PC-9 (cell line): ENCODE results near the gene NEDD4. TPM values are rescaled to one million over a fixed set of nuclear protein-coding genes. Genes with fewer than 3 reads are reported as not detected.
A peak's percentile ranks its signal among the peaks of the same experiment; 100 is the strongest.

Experiments
- BruUV-seq: library from RNA; stranded (reverse); fragments of 400-500 nt; replicated peaks from 2 replicates; lab custom pipeline; 2021; lab: Mats Ljungman, UMichigan
- CTCF ChIA-PET: fragments of 300-600 bp; sonication (Branson Sonifier 250); formaldehyde crosslinking; loops from one replicate; lab custom pipeline; 2022; ENCODE audit warnings: antibody characterized with exemption; lab: Charles Lee
- POLR2A ChIA-PET: fragments of 300-600 bp; sonication (Branson Sonifier 250); formaldehyde crosslinking; loops from one replicate; lab custom pipeline; 2022; ENCODE audit warnings: antibody characterized with exemption; ENCODE audit not compliant: unreplicated experiment; lab: Charles Lee
- DNase-seq, 2 experiments: peaks; one replicate each; pipeline versions ENCODE4 v3.0.0 to v3.0.0-alpha.2; 2015 to 2022; ENCODE audit warnings: mixed read lengths in 1 of 2
- H2AFZ ChIP-seq: fragments of 200-600 bp; sonication (generic); 2 replicates; pipeline ENCODE4 v1.8.1; 2017; ENCODE audit warnings: antibody characterized with exemption
- H3F3A ChIP-seq: fragments of 200-600 bp; sonication (generic); 2 replicates; pipeline ENCODE4 v1.8.1; 2017; ENCODE audit warnings: antibody characterized with exemption, mild to moderate bottlenecking, low read depth; ENCODE audit not compliant: insufficient read depth
- H3K27ac ChIP-seq: fragments of 200-600 bp; sonication (generic); 2 replicates; pipeline ENCODE4 v1.6.1; 2016; ENCODE audit warnings: mixed run types
- H3K27me3 ChIP-seq: fragments of 200-600 bp; sonication (generic); 2 replicates; pipeline ENCODE4 v1.6.1; 2016; ENCODE audit warnings: low read depth, mixed run types; ENCODE audit not compliant: insufficient read depth
- H3K36me3 ChIP-seq: fragments of 200-600 bp; sonication (generic); 2 replicates; pipeline ENCODE4 v1.6.1; 2016; ENCODE audit warnings: low read depth, mixed run types
- H3K4me1 ChIP-seq: fragments of 200-600 bp; sonication (generic); replicated peaks from 2 replicates; pipeline ENCODE4 v1.6.1; 2016; ENCODE audit warnings: mixed run types; ENCODE audit not compliant: insufficient read depth
- H3K4me2 ChIP-seq: fragments of 200-600 bp; sonication (generic); 2 replicates; pipeline ENCODE4 v1.6.1; 2017; ENCODE audit warnings: mixed run types
- H3K4me3 ChIP-seq: fragments of 200-600 bp; sonication (generic); 2 replicates; pipeline ENCODE4 v1.6.1; 2016; ENCODE audit warnings: mixed run types
- H3K79me2 ChIP-seq: fragments of 200-600 bp; sonication (generic); 2 replicates; pipeline ENCODE4 v1.6.1; 2017; ENCODE audit warnings: low read depth, mixed run types
- H3K9me2 ChIP-seq: fragments of 200-600 bp; sonication (generic); 2 replicates; pipeline ENCODE4 v1.8.1; 2017; ENCODE audit warnings: mild to moderate bottlenecking; ENCODE audit not compliant: insufficient read depth
- H3K9me3 ChIP-seq: fragments of 200-600 bp; sonication (generic); 2 replicates; pipeline ENCODE4 v1.8.1; 2016; ENCODE audit warnings: low read depth; ENCODE audit not compliant: insufficient read depth
- H4K20me1 ChIP-seq: fragments of 200-600 bp; sonication (generic); 2 replicates; pipeline ENCODE4 v1.8.1; 2017; ENCODE audit not compliant: insufficient read depth
- CTCF ChIP-seq: fragments of 200-600 bp; sonication (generic); conservative IDR thresholded peaks from 2 replicates; pipeline ENCODE4 v1.6.1; 2017; ENCODE audit warnings: mixed run types, antibody characterized with exemption, mild to moderate bottlenecking, moderate library complexity
- EZH2 ChIP-seq: fragments of 200-600 bp; sonication (generic); IDR thresholded peaks from 2 replicates; pipeline ENCODE4 v1.8.0; 2017; ENCODE audit warnings: antibody characterized with exemption, low read depth
- intact Hi-C: fragments of 100-400 bp; cut with micrococcal nuclease; formaldehyde crosslinking; loops from one replicate; pipeline ENCODE4 v1.10.0; 2022; ENCODE audit not compliant: unreplicated experiment
- total RNA-seq: library from RNA; stranded (reverse); gene quantifications from 2 replicates; pipeline ENCODE4 v1.2.3, GENCODE V29; 2021

NEDD4 gene
- total RNA-seq, 1 experiment from 2014 or later: 24.5 TPM

GRCh38 chr15:55796321-55796965 lies 197.0 kb downstream of the NEDD4 start:
- ChIA-PET CTCF (interaction anchor here (0.6 to 0.7 kb wide), 2 partner anchors 60 to 477 kb away, joined by 3 to 4 read pairs; no protein-coding TSS in a partner anchor), POLR2A (interaction anchor here (0.6 to 0.7 kb wide), 2 partner anchors 382 to 521 kb away, joined by 4 read pairs; no protein-coding TSS in a partner anchor)
- intact Hi-C loops: loop anchor here (5.0 kb wide), 1 partner anchor 54 kb away; the partner anchor contains the start of gene PRTG
- no peaks in the 10 kb centered on the region for H3K27me3 ChIP-seq
- H3K4me3 ChIP-seq: no peak overlapping the region
- peak in 1 of 2 experiments; percentile 23 for DNase-seq
- no peaks in the 10 kb centered on the region for H3K36me3 ChIP-seq
- H3F3A ChIP-seq: peaks cover 20% of the 10 kb centered on the region
- no peak overlapping the region; the same call in 1 of the 2 replicates for H3K4me2 ChIP-seq
- H3K9me3 ChIP-seq: no peaks in the 10 kb centered on the region
- H3K79me2 ChIP-seq: no peaks in the 10 kb centered on the region
- no peaks in the 10 kb centered on the region for H4K20me1 ChIP-seq
- no peaks in the 10 kb centered on the region for H3K9me2 ChIP-seq
- BruUV-seq: no TSS peak
- peaks cover 36% of the 10 kb centered on the region for H3K4me1 ChIP-seq
- H3K27ac ChIP-seq: no peak overlapping the region
- TF ChIP-seq CTCF: no peak
- no peak for TF ChIP-seq EZH2
- no peak overlapping the region for H2AFZ ChIP-seq

- Histone ChIP-seq H3K27me3 (no peaks in the 10 kb centered on the region), H4K20me1 (no peaks in the 10 kb centered on the region), H3K4me3 (no peak overlapping the region), H3K27ac (no peak overlapping the region), H3K79me2 (no peaks in the 10 kb centered on the region), H3K36me3 (no peaks in the 10 kb centered on the region), H3K4me2 (no peak overlapping the region), H3F3A (peaks cover 28% of the 10 kb centered on the region), H3K9me3 (no peaks in the 10 kb centered on the region), H3K4me1 (peaks cover 44% of the 10 kb centered on the region), H3K9me2 (no peaks in the 10 kb centered on the region), H2AFZ (no peak overlapping the region)
- BruUV-seq: no TSS peak
- no peak for DNase-seq
- intact Hi-C loops: loop anchor here (5.0 kb wide), 1 partner anchor 53 kb away; the partner anchor contains the start of gene PRTG
- CTCF ChIA-PET: no interaction called here
- POLR2A ChIA-PET: no interaction called here
- no peak for TF ChIP-seq CTCF
Observed at GRCh38 chr15:55795031-55795430, 198.4 kb downstream of the NEDD4 start.

GRCh38 chr15:55791551-55792400 lies 201.6 kb downstream of the NEDD4 start:
- peak; percentile 46 to 92 for DNase-seq
- H3K27ac ChIP-seq: peak overlapping the region; percentile 96
- no peak overlapping the region; the same call in 1 of the 2 replicates for H3K4me3 ChIP-seq
- ChIA-PET CTCF (no interaction called here), POLR2A (interaction anchor here (0.5 kb wide), 1 partner anchor 127 kb away, joined by 4 read pairs; no protein-coding TSS in a partner anchor)
- no peaks in the 10 kb centered on the region for H3K9me3 ChIP-seq
- peaks cover 36% of the 10 kb centered on the region for H3K4me1 ChIP-seq
- H3K79me2 ChIP-seq: no peaks in the 10 kb centered on the region
- BruUV-seq: TSS peak; percentile 78
- H3K27me3 ChIP-seq: no peaks in the 10 kb centered on the region
- TF ChIP-seq EZH2: no peak
- no peak for TF ChIP-seq CTCF
- no peaks in the 10 kb centered on the region for H4K20me1 ChIP-seq
- peak overlapping the region; percentile 78 for H3K4me2 ChIP-seq
- intact Hi-C loops: no loop called here
- peak overlapping the region; percentile 62; the same call in 1 of the 2 replicates for H2AFZ ChIP-seq
- no peaks in the 10 kb centered on the region for H3K36me3 ChIP-seq
- peaks cover 28% of the 10 kb centered on the region for H3F3A ChIP-seq
- H3K9me2 ChIP-seq: no peaks in the 10 kb centered on the region
